H1 (cell line): Measurements from ENCODE around the gene AFF1. TPM values are rescaled to one million over a fixed set of nuclear protein-coding genes. Genes with fewer than 3 reads are reported as not detected.

Source experiments
- ASH2L ChIP-seq: fragments of 200-600, 300-600 bp; sonication (generic); IDR thresholded peaks from one replicate; pipeline ENCODE4 v1.7.1; 2017; ENCODE audit warnings: low read length
- CHD1 ChIP-seq: IDR thresholded peaks from 2 replicates; pipeline ENCODE4 v1.6.1; 2012; ENCODE audit warnings: low read depth, low read length, improper control_type of control experiment
- EGR1 ChIP-seq: IDR thresholded peaks from 2 replicates; pipeline ENCODE4 v1.6.1; 2011; ENCODE audit warnings: low read depth, low read length, borderline replicate concordance
- EP300 ChIP-seq, 2 experiments: IDR thresholded peaks; 1 replicate in 1 of 2; 2 replicates in 1 of 2; pipeline ENCODE4 v1.6.1; 2011 to 2012; ENCODE audit warnings: low read depth in 2 of 2, low read length in 2 of 2, mild to moderate bottlenecking in 2 of 2, borderline replicate concordance in 1 of 2, inconsistent platforms in 1 of 2, moderate library complexity in 1 of 2
- HDAC2 ChIP-seq, 2 experiments: fragments of 300-600 bp in 1 of 2; sonication (generic) in 1 of 2; IDR thresholded peaks; 2 replicates each; pipeline ENCODE4 v1.6.1; 2011 to 2012; ENCODE audit warnings: low read depth in 2 of 2, low read length in 2 of 2, mild to moderate bottlenecking in 2 of 2, moderate library complexity in 2 of 2, borderline replicate concordance in 1 of 2, inconsistent platforms in 1 of 2
- NANOG ChIP-seq: IDR thresholded peaks from 2 replicates; pipeline ENCODE4 v1.6.1; 2011; ENCODE audit warnings: low read length, low read depth, mild to moderate bottlenecking, inconsistent platforms; ENCODE audit not compliant: insufficient read depth, poor library complexity, severe bottlenecking
- POU5F1 ChIP-seq: IDR thresholded peaks from 2 replicates; pipeline ENCODE4 v1.6.1; 2011; ENCODE audit warnings: low read depth, mild to moderate bottlenecking, low read length, moderate library complexity
- RAD21 ChIP-seq, 2 experiments: IDR thresholded peaks in 1 of 2; conservative IDR thresholded peaks in 1 of 2; 2 replicates each; pipeline ENCODE4 v1.6.1; 2011; ENCODE audit warnings: low read depth in 2 of 2, low read length in 2 of 2, improper control_type of control experiment in 1 of 2, inconsistent platforms in 1 of 2, mild to moderate bottlenecking in 1 of 2, moderate library complexity in 1 of 2
- RFX5 ChIP-seq: IDR thresholded peaks from 2 replicates; pipeline ENCODE4 v1.6.1; 2011; ENCODE audit warnings: low read depth, low read length, improper control_type of control experiment, borderline replicate concordance
- SIRT6 ChIP-seq: IDR thresholded peaks from one replicate; pipeline ENCODE4 v1.7.1; 2012; ENCODE audit warnings: low read length, inconsistent platforms
- SP2 ChIP-seq: IDR thresholded peaks from 2 replicates; pipeline ENCODE4 v1.6.1; 2012; ENCODE audit warnings: mild to moderate bottlenecking, low read length, inconsistent platforms
- SP4 ChIP-seq: IDR thresholded peaks from 2 replicates; pipeline ENCODE4 v1.6.1; 2012; ENCODE audit warnings: low read length, inconsistent platforms
- TAF1 ChIP-seq: IDR thresholded peaks from 2 replicates; pipeline ENCODE4 v1.6.1; 2011; ENCODE audit warnings: mild to moderate bottlenecking, low read depth, low read length
- TCF12 ChIP-seq: IDR thresholded peaks from 2 replicates; pipeline ENCODE4 v1.6.1; 2011; ENCODE audit warnings: low read depth, mild to moderate bottlenecking, low read length
- TEAD4 ChIP-seq: IDR thresholded peaks from 2 replicates; pipeline ENCODE4 v1.6.1; 2012; ENCODE audit warnings: low read depth, low read length, inconsistent platforms, mixed read lengths
- ZNF274 ChIP-seq: IDR thresholded peaks from 2 replicates; pipeline ENCODE4 v1.7.0; 2012; ENCODE audit warnings: low read length, borderline replicate concordance; ENCODE audit errors: extremely low read depth
- polyA plus RNA-seq, 7 experiments: library from polyadenylated mRNA; depleted of rRNA in 3 of 7; stranded (reverse) in 5 of 7; unstranded in 2 of 7; fragments of >200 nt in 5 of 7; fragments of 200-250 nt in 2 of 7; gene quantifications; 1 replicate in 5 of 7; 2 replicates in 1 of 7; 4 replicates in 1 of 7; pipeline versions ENCODE4 v1.2.1 to v1.2.3, GENCODE V29; 2011 to 2013; ENCODE audit warnings: missing spikeins in 2 of 7, mixed read lengths in 2 of 7
- total RNA-seq: library from RNA; stranded (reverse); fragmentation: NEBNext Ultra II Directional; extraction: Animal tissue kit (Norgen Biotek cat#: 25700); gene quantifications from 2 replicates; pipeline ENCODE4 v1.2.1, GENCODE V29; 2021
- TF ChIP-seq, protein P1 (sequence below): IDR thresholded peaks from 2 replicates; pipeline ENCODE4 v1.6.1; 2012; ENCODE audit warnings: inconsistent platforms

The AFF1 gene
- total and polyA plus RNA-seq, 2 of the 8 experiments (the other 6 are each of a cell fraction or from before 2014, with no cell fraction given): 14.8 to 85.5 TPM

DNA sequence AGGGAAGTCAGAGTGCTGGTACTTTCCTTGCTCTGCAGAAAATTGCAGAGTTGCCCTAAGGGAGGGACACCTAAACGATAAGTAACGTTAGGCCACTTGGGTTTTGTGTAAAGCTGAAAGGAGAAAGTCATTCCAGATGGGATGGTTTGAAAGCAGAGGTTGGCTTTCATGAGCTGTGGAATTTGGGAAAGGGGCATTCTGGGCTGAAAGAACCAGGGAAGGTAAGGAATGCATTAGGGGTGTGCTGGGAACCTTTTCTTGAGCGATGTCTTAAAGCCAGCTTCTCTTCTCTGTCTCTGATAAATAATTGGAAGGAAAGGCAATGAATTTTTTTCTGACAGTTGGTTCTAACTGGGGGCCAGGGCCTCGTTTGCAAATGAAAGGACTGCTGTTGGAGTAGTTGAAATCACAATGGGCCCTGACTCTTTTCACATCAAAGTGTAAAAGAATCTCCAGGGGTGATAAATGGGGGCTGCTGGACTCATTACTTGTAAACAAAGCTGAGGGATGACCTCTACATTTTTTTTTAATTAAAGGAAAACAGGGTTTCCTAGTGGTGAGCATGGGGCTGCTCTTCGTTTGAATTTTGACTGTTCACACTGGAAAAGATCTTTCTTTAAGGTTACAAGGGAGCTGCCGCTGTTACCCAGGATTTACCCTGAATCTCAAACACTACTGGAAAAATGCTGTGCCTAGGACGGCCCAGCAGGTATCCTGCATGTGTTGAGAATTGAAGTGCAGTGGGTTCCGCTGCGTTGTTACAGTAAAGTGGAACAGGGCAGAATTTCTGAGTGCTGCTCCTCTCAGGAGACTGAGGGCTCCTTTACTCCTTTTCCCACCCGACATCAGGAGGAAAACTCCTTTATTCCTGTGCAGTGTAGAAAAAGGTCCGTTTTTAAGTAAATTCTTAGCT lies 25.0 kb downstream of the AFF1 start (continued):
- TF ChIP-seq EP300 (IDR thresholded peaks at IDR 0.05; ENCODE audit: borderline replicate concordance in 1 of 2, low read depth in 2 of 2, low read length in 2 of 2): peak in 1 of 2 experiments; percentile 95; a peak in 2 of 3 replicates
- TF ChIP-seq, protein P1, sequence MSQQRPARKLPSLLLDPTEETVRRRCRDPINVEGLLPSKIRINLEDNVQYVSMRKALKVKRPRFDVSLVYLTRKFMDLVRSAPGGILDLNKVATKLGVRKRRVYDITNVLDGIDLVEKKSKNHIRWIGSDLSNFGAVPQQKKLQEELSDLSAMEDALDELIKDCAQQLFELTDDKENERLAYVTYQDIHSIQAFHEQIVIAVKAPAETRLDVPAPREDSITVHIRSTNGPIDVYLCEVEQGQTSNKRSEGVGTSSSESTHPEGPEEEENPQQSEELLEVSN: 0 out of 2 replicates have a peak, but pooled peaks have one; percentile 19
- TF ChIP-seq TCF12: peak; percentile 53; the same call in 1 of the 2 replicates
- no peak for TF ChIP-seq CHD1
- no peak for TF ChIP-seq ZNF274
- TF ChIP-seq POU5F1: peak; percentile 79; the same call in 1 of the 2 replicates
- TF ChIP-seq RFX5: no peak
- peak; percentile 72 for TF ChIP-seq TEAD4
- peak; percentile 75 to 95; a peak in 2 of 4 replicates for TF ChIP-seq HDAC2 (IDR thresholded peaks at IDR 0.05; ENCODE audit: borderline replicate concordance in 1 of 2, low read depth in 2 of 2, low read length in 2 of 2)
- peak; percentile 31; the same call in 1 of the 2 replicates for TF ChIP-seq EGR1
- TF ChIP-seq SP4: no peak
- TF ChIP-seq SIRT6: no peak
- TF ChIP-seq NANOG: peak; percentile 100
- no peak for TF ChIP-seq SP2
- TF ChIP-seq ASH2L: peak; percentile 56
- TF ChIP-seq RAD21 (IDR thresholded peaks at IDR 0.05 in 1 of 2, conservative IDR thresholded peaks at IDR 0.05 in 1 of 2; ENCODE audit: low read depth in 2 of 2, low read length in 2 of 2): peak in 1 of 2 experiments; percentile 10; a peak in 2 of 4 replicates
- TF ChIP-seq TAF1: peak; percentile 39; the same call in 1 of the 2 replicates
